Measurements from ENCODE around the gene LIPC.

GRCh38 chr15:58434334-58434875 lies 2.6 kb downstream of the LIPC start:
- TF ChIP-seq CTCF (conservative IDR thresholded peaks at IDR 0.05; ENCODE audit: low read depth in 2 of 2) (no peak), EZH2phosphoT487 (IDR thresholded peaks at IDR 0.05; ENCODE audit: unreplicated experiment) (no peak), POLR2AphosphoS5 (IDR thresholded peaks at IDR 0.05; ENCODE audit: low read depth) (no peak), REST (IDR thresholded peaks at IDR 0.05; ENCODE audit: unreplicated experiment) (peak; percentile 45), CREB1 (CRISPR knock-in tag; IDR thresholded peaks at IDR 0.05; ENCODE audit: low read depth) (no peak), JUNB (IDR thresholded peaks at IDR 0.05; ENCODE audit: unreplicated experiment) (no peak), EZH2 (IDR thresholded peaks at IDR 0.05; ENCODE audit: low read depth, unreplicated experiment) (no peak), STAT1 (IDR thresholded peaks at IDR 0.05; ENCODE audit: unreplicated experiment) (no peak), ETS1 (IDR thresholded peaks at IDR 0.05) (no peak)
